ENCODE data around the gene AFTPH. TPM values are rescaled to one million over a fixed set of nuclear protein-coding genes. Genes with fewer than 3 reads are reported as not detected.
A peak's percentile ranks its signal among the peaks of the same experiment; 100 is the strongest.
"Not testable (repeated sequence)": the region's sequence is repeated elsewhere in the genome, so short reads cannot be mapped to it uniquely, and the experiment has no call there.

The AFTPH gene
- total RNA-seq, 2 donors from 2014 or later, result 47.1 to 48.2 TPM

- no peak for DNase-seq
- Mint-ChIP-seq H3K4me3 (no peak overlapping the region), H3K27me3 (ENCODE audit: low read depth) (no peaks in the 10 kb centered on the region), H3K4me1 (ENCODE audit: low read depth) (no peaks in the 10 kb centered on the region), H3K9me3 (no peaks in the 10 kb centered on the region), H3K27ac (no peak overlapping the region), H3K36me3 (ENCODE audit: insufficient read depth in 2 of 2) (no peaks in the 10 kb centered on the region)
- no peak for ATAC-seq (replicated peaks in 1 of 2)
Observed at GRCh38 chr2:64506686-64507085, 17.4 kb upstream of the AFTPH start.

- H3K36me3 Mint-ChIP-seq (ENCODE audit: insufficient read depth in 2 of 2), result no peaks in the 10 kb centered on the region
- H3K27ac Mint-ChIP-seq, result no peak overlapping the region
- DNase-seq (no peak), ATAC-seq (replicated peaks in 1 of 2) (no peak)
- no peaks in the 10 kb centered on the region for H3K4me1 Mint-ChIP-seq (ENCODE audit: low read depth)
- H3K4me3 Mint-ChIP-seq, result no peak overlapping the region
- no peaks in the 10 kb centered on the region for H3K9me3 Mint-ChIP-seq
- H3K27me3 Mint-ChIP-seq (ENCODE audit: low read depth), result peaks cover 18% of the 10 kb centered on the region
Observed at GRCh38 chr2:64514008-64514407, 10.1 kb upstream of the AFTPH start.

GRCh38 chr2:64515086-64515485 lies 9.0 kb upstream of the AFTPH start:
- no peak for DNase-seq
- H3K36me3 Mint-ChIP-seq (ENCODE audit: insufficient read depth in 2 of 2), result no peaks in the 10 kb centered on the region
- no peak for ATAC-seq (replicated peaks in 1 of 2)
- H3K4me1 Mint-ChIP-seq (ENCODE audit: low read depth), result no peaks in the 10 kb centered on the region
- H3K9me3 Mint-ChIP-seq, result no peaks in the 10 kb centered on the region
- H3K4me3 Mint-ChIP-seq, result no peak overlapping the region
- H3K27me3 Mint-ChIP-seq (ENCODE audit: low read depth), result peaks cover 18% of the 10 kb centered on the region
- no peak overlapping the region for H3K27ac Mint-ChIP-seq

- no peak for ATAC-seq (replicated peaks in 1 of 2)
- no peak overlapping the region for H3K4me3 Mint-ChIP-seq
- H3K9me3 Mint-ChIP-seq, result no peaks in the 10 kb centered on the region
- H3K27me3 Mint-ChIP-seq (ENCODE audit: low read depth), result peaks cover 18% of the 10 kb centered on the region
- no peak for DNase-seq
- no peak overlapping the region for H3K27ac Mint-ChIP-seq
- H3K4me1 Mint-ChIP-seq (ENCODE audit: low read depth), result no peaks in the 10 kb centered on the region
- no peaks in the 10 kb centered on the region for H3K36me3 Mint-ChIP-seq (ENCODE audit: insufficient read depth in 2 of 2)
Observed at GRCh38 chr2:64516651-64517510, 7.2 kb upstream of the AFTPH start.

GRCh38 chr2:64517511-64517884 lies 6.6 kb upstream of the AFTPH start:
- no peaks in the 10 kb centered on the region for H3K9me3 Mint-ChIP-seq
- ATAC-seq (replicated peaks in 1 of 2) (no peak), DNase-seq (no peak)
- H3K4me1 Mint-ChIP-seq (ENCODE audit: low read depth), result peaks cover 3% of the 10 kb centered on the region
- no peaks in the 10 kb centered on the region for H3K36me3 Mint-ChIP-seq (ENCODE audit: insufficient read depth in 2 of 2)
- no peak overlapping the region for H3K4me3 Mint-ChIP-seq
- peaks cover 18% of the 10 kb centered on the region for H3K27me3 Mint-ChIP-seq (ENCODE audit: low read depth)
- H3K27ac Mint-ChIP-seq, result no peak overlapping the region

GRCh38 chr2:64522843-64523428 lies 1.2 kb upstream of the AFTPH start:
- Mint-ChIP-seq H3K4me3 (peak overlapping the region; percentile 98 to 99), H3K27ac (peak overlapping the region; percentile 84), H3K4me1 (ENCODE audit: low read depth) (peaks cover 40% of the 10 kb centered on the region), H3K9me3 (no peaks in the 10 kb centered on the region), H3K36me3 (ENCODE audit: insufficient read depth in 2 of 2) (peaks cover 7 to 9% of the 10 kb centered on the region in 2 donors), H3K27me3 (ENCODE audit: low read depth) (no peaks in the 10 kb centered on the region)
- peak; percentile 21 to 25 for ATAC-seq (replicated peaks in 1 of 2)
- peak; percentile 75 to 77 for DNase-seq

GRCh38 chr2:64524604-64525316 lies 632 bp downstream of the AFTPH start:
- H3K36me3 Mint-ChIP-seq (ENCODE audit: insufficient read depth in 2 of 2), result peaks cover 7 to 10% of the 10 kb centered on the region in 2 donors
- peak overlapping the region; percentile 97 for H3K27ac Mint-ChIP-seq
- ATAC-seq (replicated peaks in 1 of 2), result peak; percentile 33 to 36
- H3K4me1 Mint-ChIP-seq (ENCODE audit: low read depth), result peaks cover 55% of the 10 kb centered on the region
- peak; percentile 44 to 53 for DNase-seq
- no peaks in the 10 kb centered on the region for H3K9me3 Mint-ChIP-seq
- H3K4me3 Mint-ChIP-seq, result peak overlapping the region; percentile 98 to 99
- no peaks in the 10 kb centered on the region for H3K27me3 Mint-ChIP-seq (ENCODE audit: low read depth)

GRCh38 chr2:64525317-64525613 lies 1.1 kb downstream of the AFTPH start:
- H3K27me3 Mint-ChIP-seq (ENCODE audit: low read depth), result no peaks in the 10 kb centered on the region
- H3K4me1 Mint-ChIP-seq (ENCODE audit: low read depth), result peaks cover 57% of the 10 kb centered on the region
- H3K4me3 Mint-ChIP-seq, result peak overlapping the region; percentile 98 to 99
- peak overlapping the region; percentile 84 for H3K27ac Mint-ChIP-seq
- ATAC-seq (replicated peaks in 1 of 2) (peak; percentile 9 to 12), DNase-seq (peak; percentile 39 to 47)
- H3K9me3 Mint-ChIP-seq, result no peaks in the 10 kb centered on the region
- H3K36me3 Mint-ChIP-seq (ENCODE audit: insufficient read depth in 2 of 2), result peaks cover 7 to 10% of the 10 kb centered on the region in 2 donors

GRCh38 chr2:64526034-64526433 lies 1.9 kb downstream of the AFTPH start:
- peak overlapping the region; percentile 98 to 99 for H3K4me3 Mint-ChIP-seq
- ATAC-seq (replicated peaks in 1 of 2) (no peak), DNase-seq (no peak)
- H3K27ac Mint-ChIP-seq, result peak overlapping the region; percentile 84
- no peaks in the 10 kb centered on the region for H3K27me3 Mint-ChIP-seq (ENCODE audit: low read depth)
- peaks cover 63% of the 10 kb centered on the region for H3K4me1 Mint-ChIP-seq (ENCODE audit: low read depth)
- H3K36me3 Mint-ChIP-seq (ENCODE audit: insufficient read depth in 2 of 2), result peaks cover 7 to 10% of the 10 kb centered on the region in 2 donors
- no peaks in the 10 kb centered on the region for H3K9me3 Mint-ChIP-seq

GRCh38 chr2:64530946-64531345 lies 6.8 kb downstream of the AFTPH start:
- ATAC-seq (replicated peaks in 1 of 2); H3K27me3 Mint-ChIP-seq (ENCODE audit: low read depth); H3K27ac Mint-ChIP-seq; H3K36me3 Mint-ChIP-seq (ENCODE audit: insufficient read depth in 2 of 2); H3K4me3 Mint-ChIP-seq; H3K9me3 Mint-ChIP-seq; DNase-seq: not testable (repeated sequence)
- peaks cover 83% of the 10 kb centered on the region for H3K4me1 Mint-ChIP-seq (ENCODE audit: low read depth)

- DNase-seq, result no peak
- H3K27me3 Mint-ChIP-seq (ENCODE audit: low read depth), result no peaks in the 10 kb centered on the region
- ATAC-seq (replicated peaks in 1 of 2), result no peak
- H3K9me3 Mint-ChIP-seq, result no peaks in the 10 kb centered on the region
- peak overlapping the region in 1 of 2 donors; percentile 4 for H3K4me3 Mint-ChIP-seq
- peaks cover 0 to 3% of the 10 kb centered on the region in 2 donors for H3K36me3 Mint-ChIP-seq (ENCODE audit: insufficient read depth in 2 of 2)
- no peak overlapping the region for H3K27ac Mint-ChIP-seq
- peaks cover 82% of the 10 kb centered on the region for H3K4me1 Mint-ChIP-seq (ENCODE audit: low read depth)
Observed at GRCh38 chr2:64532030-64532429, 7.9 kb downstream of the AFTPH start.

GRCh38 chr2:64533882-64534281 lies 9.8 kb downstream of the AFTPH start:
- H3K4me3 Mint-ChIP-seq, result no peak overlapping the region
- ATAC-seq (replicated peaks in 1 of 2), result no peak
- H3K27ac Mint-ChIP-seq, result no peak overlapping the region

GRCh38 chr2:64534363-64534762 lies 10.2 kb downstream of the AFTPH start:
- ATAC-seq (replicated peaks in 1 of 2) (peak; percentile 40 to 45), DNase-seq (no peak)
- Mint-ChIP-seq H3K4me1 (ENCODE audit: low read depth) (peaks cover 79% of the 10 kb centered on the region), H3K36me3 (ENCODE audit: insufficient read depth in 2 of 2) (peaks cover 0 to 1% of the 10 kb centered on the region in 2 donors), H3K27ac (no peak overlapping the region), H3K27me3 (ENCODE audit: low read depth) (no peaks in the 10 kb centered on the region), H3K4me3 (peak overlapping the region; percentile 60 to 72), H3K9me3 (no peaks in the 10 kb centered on the region)

More at GRCh38 chr2:64533882-64534281, 9.8 kb downstream of the AFTPH start:
- H3K4me1 Mint-ChIP-seq (ENCODE audit: low read depth), result peaks cover 79% of the 10 kb centered on the region
- peaks cover 0 to 1% of the 10 kb centered on the region in 2 donors for H3K36me3 Mint-ChIP-seq (ENCODE audit: insufficient read depth in 2 of 2)
- no peaks in the 10 kb centered on the region for H3K9me3 Mint-ChIP-seq
- DNase-seq, result no peak
- H3K27me3 Mint-ChIP-seq (ENCODE audit: low read depth), result no peaks in the 10 kb centered on the region

Measured in activated T-cell treated with anti-CD3 and anti-CD28 coated beads, Interleukin-2, amount 50 U/mL, for 72 hours (primary cell).